HAP-1 (cell line): ENCODE measurements around the gene ARL8B.

Experiments
- DNase-seq, 2 experiments: peaks; one replicate each; pipeline ENCODE4 v3.0.0-alpha.2; 2016 to 2020; ENCODE audit warnings: low spot score in 2 of 2
- H3K27me3 ChIP-seq: fragments of 250-450 bp; sonication (Bioruptor Pico); 2 replicates; pipeline ENCODE4 v1.5.1; 2020; ENCODE audit warnings: low read depth, mild to moderate bottlenecking, moderate library complexity
- H3K36me3 ChIP-seq: fragments of 250-450 bp; sonication (Bioruptor Pico); replicated peaks from 2 replicates; pipeline ENCODE4 v1.5.1; 2020; ENCODE audit warnings: mild to moderate bottlenecking
- H3K4me1 ChIP-seq: fragments of 250-450 bp; sonication (Bioruptor Pico); 2 replicates; pipeline ENCODE4 v1.5.1; 2020; ENCODE audit warnings: mild to moderate bottlenecking
- H3K4me3 ChIP-seq: fragments of 250-450 bp; sonication (Bioruptor Pico); 2 replicates; pipeline ENCODE4 v1.5.1; 2020; ENCODE audit warnings: mild to moderate bottlenecking, moderate library complexity
- H3K9me3 ChIP-seq: fragments of 250-450 bp; sonication (Bioruptor Pico); 2 replicates; pipeline ENCODE4 v1.5.1; 2020; ENCODE audit warnings: mild to moderate bottlenecking, moderate library complexity
- in situ Hi-C: fragments of 300-500 bp; cut with MboI; formaldehyde crosslinking; loops from 3 replicates; pipeline ENCODE4 v1.14.3; 2020; ENCODE audit warnings: low sequenced_read_pairs, inconsistent platforms, mixed read lengths

Gene ARL8B

GRCh38 chr3:5205165-5205941, 83.3 kb downstream of the ARL8B start:
- no peaks in the 10 kb centered on the region for H3K27me3 ChIP-seq
- H3K4me1 ChIP-seq: no peaks in the 10 kb centered on the region; the same call in none of the 2 replicates
- peaks cover 80% of the 10 kb centered on the region for H3K36me3 ChIP-seq
- in situ Hi-C loops: no loop called here
- no peaks in the 10 kb centered on the region for H3K9me3 ChIP-seq
- H3K4me3 ChIP-seq: no peak overlapping the region
- DNase-seq: no peak

GRCh38 chr3:5210926-5211325, 88.8 kb downstream of the ARL8B start:
- Histone ChIP-seq H3K36me3 (peaks cover 93% of the 10 kb centered on the region), H3K4me3 (no peak overlapping the region), H3K27me3 (no peaks in the 10 kb centered on the region), H3K4me1 (no peaks in the 10 kb centered on the region), H3K9me3 (no peaks in the 10 kb centered on the region)
- in situ Hi-C loops: no loop called here
- no peak for DNase-seq

GRCh38 chr3:5212628-5213573, 90.8 kb downstream of the ARL8B start:
- Histone ChIP-seq H3K4me1 (no peaks in the 10 kb centered on the region), H3K27me3 (no peaks in the 10 kb centered on the region), H3K36me3 (peaks cover 91% of the 10 kb centered on the region), H3K9me3 (no peaks in the 10 kb centered on the region), H3K4me3 (no peak overlapping the region)
- in situ Hi-C loops: no loop called here
- no peak for DNase-seq

GRCh38 chr3:5213574-5213966, 91.5 kb downstream of the ARL8B start:
- no peak for DNase-seq

GRCh38 chr3:5214352-5214751, 92.3 kb downstream of the ARL8B start:
- H3K9me3 ChIP-seq: no peaks in the 10 kb centered on the region
- no peak for DNase-seq
- no peaks in the 10 kb centered on the region for H3K4me1 ChIP-seq
- in situ Hi-C loops: no loop called here
- H3K36me3 ChIP-seq: peaks cover 78% of the 10 kb centered on the region
- no peaks in the 10 kb centered on the region for H3K27me3 ChIP-seq
- no peak overlapping the region for H3K4me3 ChIP-seq

More at GRCh38 chr3:5213574-5213966, 91.5 kb downstream of the ARL8B start:
- Histone ChIP-seq H3K27me3 (no peaks in the 10 kb centered on the region), H3K36me3 (peaks cover 86% of the 10 kb centered on the region), H3K4me3 (no peak overlapping the region), H3K9me3 (no peaks in the 10 kb centered on the region), H3K4me1 (no peaks in the 10 kb centered on the region)
- in situ Hi-C loops: no loop called here

GRCh38 chr3:5217824-5218595, 95.9 kb downstream of the ARL8B start:
- in situ Hi-C loops: no loop called here
- no peak overlapping the region for H3K4me3 ChIP-seq
- H3K4me1 ChIP-seq: no peaks in the 10 kb centered on the region; the same call in 1 of the 2 replicates
- H3K36me3 ChIP-seq: peaks cover 45% of the 10 kb centered on the region
- no peaks in the 10 kb centered on the region for H3K27me3 ChIP-seq
- DNase-seq: no peak
- no peaks in the 10 kb centered on the region for H3K9me3 ChIP-seq

- Histone ChIP-seq H3K27me3 (no peaks in the 10 kb centered on the region), H3K36me3 (peaks cover 37% of the 10 kb centered on the region), H3K4me3 (no peak overlapping the region), H3K9me3 (no peaks in the 10 kb centered on the region), H3K4me1 (no peaks in the 10 kb centered on the region; the same call in 1 of the 2 replicates)
- DNase-seq: no peak
- in situ Hi-C loops: no loop called here
Observed at GRCh38 chr3:5218815-5219214, 96.7 kb downstream of the ARL8B start.

- H3K36me3 ChIP-seq: peaks cover 33% of the 10 kb centered on the region
- H3K4me1 ChIP-seq: no peaks in the 10 kb centered on the region; the same call in 1 of the 2 replicates
- no peaks in the 10 kb centered on the region for H3K9me3 ChIP-seq
- no peak overlapping the region for H3K4me3 ChIP-seq
- in situ Hi-C loops: no loop called here
- no peak for DNase-seq
- no peaks in the 10 kb centered on the region for H3K27me3 ChIP-seq
Observed at GRCh38 chr3:5219216-5219615, 97.1 kb downstream of the ARL8B start.

- Histone ChIP-seq H3K4me1 (no peaks in the 10 kb centered on the region; the same call in 1 of the 2 replicates), H3K4me3 (no peak overlapping the region)
- DNase-seq: no peak
Observed at GRCh38 chr3:5220193-5220592, 98.1 kb downstream of the ARL8B start.

GRCh38 chr3:5220667-5221431, 98.8 kb downstream of the ARL8B start:
- Histone ChIP-seq H3K36me3 (peaks cover 16% of the 10 kb centered on the region), H3K27me3 (no peaks in the 10 kb centered on the region), H3K4me3 (no peak overlapping the region), H3K9me3 (no peaks in the 10 kb centered on the region), H3K4me1 (no peaks in the 10 kb centered on the region; the same call in 1 of the 2 replicates)
- DNase-seq: no peak
- in situ Hi-C loops: no loop called here

More at GRCh38 chr3:5220193-5220592, 98.1 kb downstream of the ARL8B start:
- Histone ChIP-seq H3K36me3 (peaks cover 23% of the 10 kb centered on the region), H3K9me3 (no peaks in the 10 kb centered on the region), H3K27me3 (no peaks in the 10 kb centered on the region)
- in situ Hi-C loops: no loop called here

- in situ Hi-C loops: no loop called here
- H3K4me1 ChIP-seq: no peaks in the 10 kb centered on the region; the same call in 1 of the 2 replicates
- no peak for DNase-seq
- H3K9me3 ChIP-seq: no peaks in the 10 kb centered on the region
- peaks cover 10% of the 10 kb centered on the region for H3K36me3 ChIP-seq
- H3K4me3 ChIP-seq: no peak overlapping the region
- H3K27me3 ChIP-seq: no peaks in the 10 kb centered on the region
Observed at GRCh38 chr3:5221701-5222100, 99.6 kb downstream of the ARL8B start.

GRCh38 chr3:5222283-5223005, 100.4 kb downstream of the ARL8B start:
- in situ Hi-C loops: no loop called here
- Histone ChIP-seq H3K4me1 (no peaks in the 10 kb centered on the region; the same call in 1 of the 2 replicates), H3K9me3 (no peaks in the 10 kb centered on the region)

More at GRCh38 chr3:5222283-5223005, 100.4 kb downstream of the ARL8B start:
- no peak overlapping the region for H3K4me3 ChIP-seq
- peaks cover 4% of the 10 kb centered on the region for H3K36me3 ChIP-seq
- no peak for DNase-seq
- no peaks in the 10 kb centered on the region for H3K27me3 ChIP-seq
